Gastroesophageal sphincter (tissue), 4 donors: Measurements from ENCODE around the gene DBR1. TPM values are rescaled to one million over a fixed set of nuclear protein-coding genes. Genes with fewer than 3 reads are reported as not detected.
"Not testable (repeated sequence)": the region's sequence is repeated elsewhere in the genome, so short reads cannot be mapped to it uniquely, and the experiment has no call there.

Experiments used
- ATAC-seq: fragments of 150-250 bp; one replicate; pipeline ENCODE4 v1.9.1; 2016; ENCODE audit warnings: mild to moderate bottlenecking, moderate library complexity
- H3K27ac ChIP-seq, 4 donors: fragments of 200-600 bp; sonication (generic) in 3 of 4; 1 replicate in 3 of 4; 2 replicates in 1 of 4; pipeline ENCODE4 v1.5.1; 2016 to 2019
- H3K27me3 ChIP-seq: fragments of 200-600 bp; sonication (generic); one replicate; pipeline ENCODE4 v1.5.1; 2019
- H3K36me3 ChIP-seq, 2 donors: fragments of 200-600 bp; sonication (generic); one replicate each; pipeline ENCODE4 v1.5.1; 2019; ENCODE audit warnings: control low read depth in 1 of 2
- H3K4me1 ChIP-seq, 3 donors: fragments of 200-600 bp; sonication (generic); 1 replicate in 2 of 3; 2 replicates in 1 of 3; pipeline ENCODE4 v1.5.1; 2016 to 2019; ENCODE audit warnings: control low read depth in 2 of 3
- H3K4me3 ChIP-seq, 2 donors: fragments of 200-600 bp; sonication (generic); one replicate each; pipeline ENCODE4 v1.5.1; 2019; ENCODE audit warnings: mild to moderate bottlenecking in 1 of 2, moderate library complexity in 1 of 2
- H3K9me3 ChIP-seq, 3 donors: fragments of 200-600 bp; sonication (generic); one replicate each; pipeline ENCODE4 v1.5.1; 2017 to 2019; ENCODE audit warnings: control low read depth in 2 of 3
- EP300 ChIP-seq: sonication (generic); formaldehyde crosslinking; IDR thresholded peaks from one replicate; pipeline ENCODE4 v1.6.1; 2017; ENCODE audit warnings: antibody characterized with exemption, mild to moderate bottlenecking
- POLR2A ChIP-seq, 2 donors: fragments of 450-650 bp; IDR thresholded peaks; one replicate each; pipeline ENCODE4 v1.6.1; 2017; ENCODE audit warnings: antibody characterized with exemption in 2 of 2, mild to moderate bottlenecking in 2 of 2, moderate library complexity in 1 of 2
- POLR2AphosphoS5 ChIP-seq: sonication (generic); formaldehyde crosslinking; IDR thresholded peaks from one replicate; pipeline ENCODE4 v1.6.1; 2017; ENCODE audit warnings: antibody characterized with exemption
- WGBS, 2 donors: methylation state at CpG; one replicate each; pipeline ENCODE4 v1.1.5; 2018; ENCODE audit warnings: low coverage in 1 of 2; 5-methylcytosine and 5-hydroxymethylcytosine counted together
- total RNA-seq, 4 donors: library from RNA; depleted of rRNA; stranded (reverse); fragments of >200 nt; gene quantifications; one replicate each; pipeline ENCODE4 v1.1.0, GENCODE V29; 2016
- TF ChIP-seq, protein P1 (sequence below), 4 experiments: fragments of 200-600 bp in 2 of 4; fragments of 450-650 bp in 2 of 4; sonication (generic) in 1 of 4; IDR thresholded peaks; one replicate each; pipeline ENCODE4 v1.5.1; 2017 to 2019; ENCODE audit warnings: antibody characterized with exemption in 4 of 4, mild to moderate bottlenecking in 2 of 4, moderate library complexity in 2 of 4

The DBR1 gene
- total RNA-seq, 4 donors from 2014 or later: 11.2 to 16.4 (median 14.2) TPM

DNA sequence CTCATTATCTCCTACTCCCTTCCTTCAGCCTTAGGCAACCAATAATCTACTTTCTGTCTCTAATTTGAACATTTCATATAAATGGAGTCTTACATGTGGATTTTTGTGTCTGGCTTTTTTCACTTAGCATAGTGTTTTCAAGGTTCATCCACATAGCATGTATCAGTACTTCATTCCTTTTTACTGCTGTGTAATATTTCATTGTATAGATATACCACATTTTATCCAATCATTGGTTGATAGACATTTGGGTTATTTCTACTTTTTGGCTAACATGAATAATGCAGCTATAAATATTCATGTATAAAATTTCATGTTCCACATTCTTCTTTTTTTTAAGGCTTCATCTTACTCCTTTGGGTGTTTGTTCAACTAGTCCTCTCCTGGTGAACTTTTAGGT is 20.2 kb downstream of the DBR1 start:
- peaks cover 0 to 5% (median 0%) of the 10 kb centered on the region in 3 donors for H3K9me3 ChIP-seq
- no peak overlapping the region for H3K4me3 ChIP-seq
- no peaks in the 10 kb centered on the region for H3K27me3 ChIP-seq
- no peaks in the 10 kb centered on the region for H3K36me3 ChIP-seq
- no peak for ATAC-seq
- H3K27ac ChIP-seq: no peak overlapping the region
- no peaks in the 10 kb centered on the region for H3K4me1 ChIP-seq
- TF ChIP-seq, protein P1, sequence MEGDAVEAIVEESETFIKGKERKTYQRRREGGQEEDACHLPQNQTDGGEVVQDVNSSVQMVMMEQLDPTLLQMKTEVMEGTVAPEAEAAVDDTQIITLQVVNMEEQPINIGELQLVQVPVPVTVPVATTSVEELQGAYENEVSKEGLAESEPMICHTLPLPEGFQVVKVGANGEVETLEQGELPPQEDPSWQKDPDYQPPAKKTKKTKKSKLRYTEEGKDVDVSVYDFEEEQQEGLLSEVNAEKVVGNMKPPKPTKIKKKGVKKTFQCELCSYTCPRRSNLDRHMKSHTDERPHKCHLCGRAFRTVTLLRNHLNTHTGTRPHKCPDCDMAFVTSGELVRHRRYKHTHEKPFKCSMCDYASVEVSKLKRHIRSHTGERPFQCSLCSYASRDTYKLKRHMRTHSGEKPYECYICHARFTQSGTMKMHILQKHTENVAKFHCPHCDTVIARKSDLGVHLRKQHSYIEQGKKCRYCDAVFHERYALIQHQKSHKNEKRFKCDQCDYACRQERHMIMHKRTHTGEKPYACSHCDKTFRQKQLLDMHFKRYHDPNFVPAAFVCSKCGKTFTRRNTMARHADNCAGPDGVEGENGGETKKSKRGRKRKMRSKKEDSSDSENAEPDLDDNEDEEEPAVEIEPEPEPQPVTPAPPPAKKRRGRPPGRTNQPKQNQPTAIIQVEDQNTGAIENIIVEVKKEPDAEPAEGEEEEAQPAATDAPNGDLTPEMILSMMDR (IDR thresholded peaks at IDR 0.05): no peak
- TF ChIP-seq POLR2AphosphoS5: no peak
- no peak for TF ChIP-seq EP300
- no peak for TF ChIP-seq POLR2A (IDR thresholded peaks at IDR 0.05)

DNA sequence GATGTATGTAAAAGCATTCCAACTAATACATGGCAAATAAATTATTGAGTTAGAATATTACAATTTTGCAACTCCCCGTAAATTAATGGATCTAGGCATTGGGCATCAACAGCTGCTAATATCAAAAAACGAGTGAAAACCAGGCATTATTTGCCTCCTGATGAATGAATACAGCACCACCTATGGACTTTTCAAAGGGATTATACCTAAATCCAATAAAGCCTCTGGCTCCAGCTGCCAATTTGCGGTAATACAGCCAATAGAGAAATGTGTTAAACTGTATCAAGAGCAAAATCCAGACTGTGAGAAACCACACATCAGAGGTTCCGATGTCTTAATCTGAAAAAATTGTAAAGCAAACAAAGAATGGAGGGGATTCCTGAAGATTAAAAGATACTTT is 26.2 kb downstream of the DBR1 start:
- Histone ChIP-seq H3K9me3 (peaks cover 0 to 5% (median 0%) of the 10 kb centered on the region in 3 donors), H3K4me1 (no peaks in the 10 kb centered on the region), H3K36me3 (no peaks in the 10 kb centered on the region), H3K4me3 (no peak overlapping the region), H3K27me3 (no peaks in the 10 kb centered on the region), H3K27ac (no peak overlapping the region)
- no peak for ATAC-seq
- 71 to 93% methylated on average over 3 to 4 of the region's 4 CpGs for WGBS, 2 donors
- TF ChIP-seq POLR2A (IDR thresholded peaks at IDR 0.05): no peak
- TF ChIP-seq, protein P1 (IDR thresholded peaks at IDR 0.05): no peak
- no peak for TF ChIP-seq EP300
- TF ChIP-seq POLR2AphosphoS5: no peak

DNA sequence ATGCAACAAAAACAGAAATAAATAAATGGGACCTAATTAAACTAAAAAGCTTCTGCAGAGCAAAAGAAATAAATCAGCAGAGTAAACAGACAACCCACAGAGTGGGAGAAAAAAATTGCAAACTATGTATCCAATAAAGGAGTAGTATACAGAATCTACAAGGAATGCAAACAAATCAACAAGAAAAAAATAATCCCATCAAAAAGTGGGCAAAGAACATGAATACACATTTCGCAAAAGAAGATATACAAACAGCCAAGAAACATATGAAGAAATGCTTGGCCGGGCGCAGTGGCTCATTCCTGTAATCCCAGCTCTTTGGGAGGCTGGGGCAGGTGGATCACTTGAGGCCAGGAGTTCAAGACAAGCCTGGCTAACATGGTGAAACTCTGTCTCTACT is 32.5 kb downstream of the DBR1 start:
- H3K9me3 ChIP-seq, H3K27me3 ChIP-seq: not testable (repeated sequence)
- 94 to 97% methylated on average over 3 of the region's 3 CpGs for WGBS, 2 donors

DNA sequence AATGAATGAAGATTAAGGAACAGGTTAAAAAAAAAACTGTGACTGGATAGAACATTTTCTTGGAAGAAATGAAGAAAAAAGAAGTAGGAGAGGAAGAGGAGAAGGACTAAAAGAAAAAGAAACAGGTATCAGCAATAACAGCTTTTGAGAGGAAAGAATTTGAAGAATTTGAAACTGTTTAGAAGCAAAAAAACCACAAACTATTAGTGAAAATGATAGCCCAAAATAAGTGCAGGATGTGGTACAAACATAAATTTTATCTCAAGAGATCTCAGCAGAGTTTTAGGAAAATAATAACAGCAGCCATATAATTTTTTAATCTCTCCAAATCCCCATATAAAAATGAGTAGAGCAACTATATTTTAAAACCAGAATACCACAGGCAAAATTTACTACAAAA is 33.8 kb downstream of the DBR1 start:
- H3K4me3 ChIP-seq: no peak overlapping the region
- H3K27me3 ChIP-seq: no peaks in the 10 kb centered on the region
- H3K9me3 ChIP-seq: peaks cover 0 to 5% (median 0%) of the 10 kb centered on the region in 3 donors
- no peaks in the 10 kb centered on the region for H3K4me1 ChIP-seq
- ATAC-seq: no peak
- H3K27ac ChIP-seq: no peak overlapping the region
- no peaks in the 10 kb centered on the region for H3K36me3 ChIP-seq
- TF ChIP-seq, protein P1 (IDR thresholded peaks at IDR 0.05): no peak
- no peak for TF ChIP-seq POLR2A (IDR thresholded peaks at IDR 0.05)
- TF ChIP-seq EP300: no peak
- no peak for TF ChIP-seq POLR2AphosphoS5

More for the DNA sequence above, 32.5 kb downstream of the DBR1 start:
- not testable (repeated sequence) for ATAC-seq, H3K36me3 ChIP-seq, H3K4me3 ChIP-seq, H3K27ac ChIP-seq, H3K4me1 ChIP-seq

DNA sequence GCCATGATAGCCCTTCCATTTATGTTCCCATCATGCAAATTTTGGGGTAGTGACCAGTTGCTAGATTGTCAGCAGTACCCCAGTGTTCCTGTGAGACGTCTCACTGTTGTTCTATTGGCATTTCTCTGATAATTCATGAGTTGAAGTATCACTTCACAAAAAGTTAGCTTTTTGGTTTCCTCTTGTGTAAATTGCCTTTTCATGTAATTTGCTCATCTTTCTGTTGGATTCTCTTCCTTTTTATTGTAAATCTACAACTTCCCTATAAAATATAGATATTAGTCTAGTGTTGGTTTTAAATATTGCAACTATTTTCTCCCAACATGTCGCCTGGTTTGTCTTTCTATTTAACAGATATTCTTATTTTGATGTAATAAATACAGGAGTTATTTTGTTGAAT is 35.0 kb downstream of the DBR1 start:
- no peak for ATAC-seq
- H3K9me3 ChIP-seq: peaks cover 0 to 5% (median 0%) of the 10 kb centered on the region in 3 donors
- H3K27me3 ChIP-seq: no peaks in the 10 kb centered on the region
- TF ChIP-seq, protein P1 (IDR thresholded peaks at IDR 0.05): no peak
- TF ChIP-seq POLR2A (IDR thresholded peaks at IDR 0.05): no peak
- TF ChIP-seq EP300: no peak
- TF ChIP-seq POLR2AphosphoS5: no peak
- no peak overlapping the region for H3K4me3 ChIP-seq
- WGBS, 2 donors: 41 to 50% methylated on average over 2 of the region's 2 CpGs
- H3K36me3 ChIP-seq: no peaks in the 10 kb centered on the region
- no peaks in the 10 kb centered on the region for H3K4me1 ChIP-seq
- no peak overlapping the region for H3K27ac ChIP-seq

DNA sequence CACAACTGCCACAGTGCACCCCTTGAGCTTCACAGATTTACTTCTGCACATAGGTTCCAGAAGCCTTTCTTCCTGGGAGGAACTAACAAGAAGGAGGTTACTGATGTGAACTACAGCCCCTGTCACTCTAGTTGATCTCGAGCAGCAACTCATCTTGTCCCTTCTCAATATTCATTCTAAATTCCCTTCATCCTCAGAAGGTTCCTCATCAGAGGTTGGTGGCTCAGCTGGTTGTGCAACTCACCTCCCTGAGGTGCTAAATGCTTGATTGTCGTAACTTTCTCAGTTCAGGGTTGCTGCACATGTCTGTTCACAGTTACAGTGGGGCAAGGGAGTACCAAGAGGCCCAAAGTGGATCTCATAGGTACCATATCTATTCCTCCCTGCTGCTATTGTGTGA is 36.9 kb downstream of the DBR1 start:
- WGBS, 2 donors: 82 to 100% methylated on average over 1 to 2 of the region's 2 CpGs

More for the DNA sequence above, 36.9 kb downstream of the DBR1 start:
- Histone ChIP-seq H3K9me3 (no peaks in the 10 kb centered on the region), H3K4me1 (no peaks in the 10 kb centered on the region), H3K36me3 (no peaks in the 10 kb centered on the region), H3K27ac (no peak overlapping the region), H3K27me3 (no peaks in the 10 kb centered on the region), H3K4me3 (no peak overlapping the region)
- no peak for ATAC-seq
- TF ChIP-seq, protein P1 (IDR thresholded peaks at IDR 0.05): no peak
- TF ChIP-seq POLR2AphosphoS5 (no peak), POLR2A (IDR thresholded peaks at IDR 0.05) (no peak), EP300 (no peak)
